Fibroblast of skin of left quadriceps (primary cell): ENCODE measurements around the gene TANK.
"Not testable (repeated sequence)": the region's sequence is repeated elsewhere in the genome, so short reads cannot be mapped to it uniquely, and the experiment has no call there.

Source experiments
- DNase-seq, 2 experiments: peaks; one replicate each; pipeline ENCODE4 v3.0.0-alpha.2; 2013; ENCODE audit warnings: low read depth in 2 of 2

Gene TANK

GRCh38 chr2:161278564-161279229 is 118.5 kb downstream of the TANK start:
- DNase-seq: not testable (repeated sequence)

DNA sequence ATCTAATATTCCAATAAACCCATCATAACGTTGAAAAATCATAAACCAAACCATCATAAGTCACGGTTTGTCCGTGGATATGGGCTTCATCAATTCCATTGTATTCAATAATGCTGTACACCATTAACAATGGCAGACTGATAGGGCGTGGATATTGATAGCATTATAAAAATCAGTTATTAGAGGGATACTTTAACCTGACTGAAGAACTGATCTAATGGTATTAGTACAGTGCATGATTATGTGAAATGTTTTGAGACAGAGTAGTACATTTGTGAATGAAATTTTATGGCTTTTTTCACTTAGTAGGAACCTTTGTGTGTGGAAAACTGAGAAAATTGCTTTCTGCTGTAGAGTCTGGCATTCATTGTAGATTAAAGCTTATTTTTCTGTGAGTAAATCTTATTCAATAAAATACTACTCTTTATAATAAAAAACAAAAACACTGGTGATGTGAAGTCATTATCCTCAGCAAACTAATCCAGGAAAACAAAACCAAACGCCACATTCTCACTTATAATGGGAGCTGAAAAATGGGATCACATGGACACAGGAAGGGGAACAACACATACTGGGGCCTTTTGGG is 119.1 kb downstream of the TANK start:
- not testable (repeated sequence) for DNase-seq

DNA sequence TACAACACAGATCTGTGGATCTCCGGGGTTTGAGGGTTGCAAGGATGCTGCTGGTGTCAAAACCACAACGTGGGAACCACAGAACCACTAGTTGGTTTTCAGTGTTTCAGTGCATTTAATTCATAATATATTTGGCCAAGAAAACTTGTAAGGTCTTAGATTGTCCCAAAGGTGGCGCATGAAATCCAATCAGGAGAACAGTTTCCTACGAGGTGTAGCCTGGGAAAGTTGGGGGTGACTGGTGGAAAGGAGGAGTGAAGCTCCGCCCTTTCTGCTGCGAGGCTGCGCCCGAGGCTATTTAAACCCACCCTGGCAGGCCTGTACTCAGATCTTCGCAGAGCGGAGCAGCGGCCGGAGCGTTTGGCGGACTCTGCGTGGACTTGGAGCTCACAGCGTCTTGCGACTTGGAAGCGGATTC is 120.7 kb downstream of the TANK start:
- DNase-seq: not testable (repeated sequence)

GRCh38 chr2:161281615-161282310 is 121.5 kb downstream of the TANK start:
- not testable (repeated sequence) for DNase-seq

DNA sequence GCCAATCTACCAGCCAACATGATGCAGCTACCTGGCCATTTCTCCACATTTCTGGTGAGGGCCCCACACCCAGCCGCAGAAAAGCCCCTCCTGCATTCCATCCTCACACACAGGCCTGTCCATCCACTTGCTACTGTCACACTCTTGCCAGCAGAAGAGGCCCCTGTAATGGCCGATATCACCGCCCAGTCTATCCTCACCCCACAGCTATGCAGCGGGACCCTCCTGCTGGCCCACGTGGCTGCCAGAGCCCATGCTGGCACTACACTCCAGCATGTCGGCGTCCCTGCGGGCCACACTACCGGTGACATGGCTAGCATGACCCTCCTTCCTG is 122.0 kb downstream of the TANK start:
- not testable (repeated sequence) for DNase-seq

DNA sequence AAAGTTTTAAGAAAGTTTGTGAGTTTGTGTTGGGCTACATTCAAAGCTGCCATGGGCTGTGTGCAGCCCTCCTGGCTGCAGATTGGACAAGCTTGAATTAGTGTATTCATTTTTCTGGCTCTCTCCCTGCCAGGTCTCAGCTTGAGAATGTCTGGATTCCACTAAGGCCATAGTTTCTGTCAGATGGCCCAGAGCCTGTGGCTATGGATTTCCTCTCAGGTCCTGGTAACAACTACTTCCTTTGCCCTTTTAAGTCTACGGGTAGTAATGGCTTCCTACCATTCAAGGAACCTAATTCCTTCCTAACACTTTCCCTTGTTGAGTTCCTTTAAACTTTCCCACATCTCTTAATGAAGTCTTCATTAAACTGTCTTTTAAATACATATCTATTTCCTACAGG is 123.7 kb downstream of the TANK start:
- no peak for DNase-seq
